SH-SY5Y (cell line): ENCODE measurements around the gene SLC38A3.

ENCODE experiments used
- GATA2 ChIP-seq: IDR thresholded peaks from 2 replicates; pipeline ENCODE4 v1.6.1; 2011; ENCODE audit warnings: mild to moderate bottlenecking, low read depth, low read length
- GATA3 ChIP-seq: IDR thresholded peaks from 2 replicates; pipeline ENCODE4 v1.6.1; 2011; ENCODE audit warnings: low read depth, mild to moderate bottlenecking, low read length, moderate library complexity

- no peak for TF ChIP-seq GATA3
- TF ChIP-seq GATA2: no peak
Measured at GRCh38 chr3:50249457-50249856, 44.4 kb downstream of the SLC38A3 start.
